Superior temporal gyrus (tissue), 1 donor: ENCODE data around the gene NUDT7.

Experiments
- DNase-seq: peaks from one replicate; pipeline ENCODE4 v3.0.0-alpha.2; 2016; ENCODE audit errors: extremely low spot score

Gene NUDT7

GRCh38 chr16:77722309-77723107, at the start of gene NUDT7:
Gene NUDT7, plus strand, starts transcription at chr16:77722514. Its CDS starts 69 bp downstream, at chr16:77722583.
- peak; percentile 89 for DNase-seq

GRCh38 chr16:77674888-77675287, 47.4 kb upstream of the NUDT7 start:
- DNase-seq: no peak

DNA sequence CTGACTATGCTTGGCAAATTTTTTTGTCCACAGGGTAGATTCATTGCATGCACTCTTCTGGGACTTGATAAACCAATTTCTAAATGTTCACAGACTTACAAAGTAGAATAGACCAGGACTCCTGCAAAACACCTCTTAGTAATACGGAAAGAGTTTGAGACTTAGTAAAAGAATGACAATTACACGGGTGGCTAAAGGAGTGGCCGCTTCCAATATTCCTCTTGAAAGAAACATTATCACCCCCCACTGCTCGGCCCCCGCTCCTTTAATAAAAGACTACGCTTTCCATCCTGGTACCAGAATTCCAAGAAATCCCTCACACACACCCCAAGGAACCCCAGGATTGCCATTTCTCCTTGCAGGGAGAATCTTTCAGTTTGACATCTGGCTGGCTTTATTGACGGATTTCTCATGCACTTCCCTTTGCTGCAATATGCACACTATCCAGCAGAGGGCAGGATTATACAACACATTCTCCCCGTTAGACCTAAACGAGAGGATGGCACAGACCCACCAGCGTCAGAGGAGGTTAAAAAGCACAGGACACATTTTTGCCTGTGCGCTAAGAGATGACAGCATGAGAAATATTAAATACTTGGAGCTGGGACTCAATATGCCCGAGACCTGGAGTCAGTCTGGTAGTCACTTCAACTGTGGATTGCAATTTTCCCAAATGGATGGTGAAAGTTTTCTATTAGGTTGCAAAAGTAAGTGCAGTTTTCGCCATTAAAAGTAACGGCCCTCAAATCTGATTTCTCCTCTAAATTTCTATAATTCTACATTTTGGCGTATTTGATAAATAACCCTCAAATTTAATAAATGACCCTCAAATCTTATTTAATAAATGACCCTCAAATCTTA, 46.6 kb upstream of the NUDT7 start:
- peak; percentile 92 for DNase-seq

- no peak for DNase-seq
Measured at GRCh38 chr16:77677129-77677528, 45.2 kb upstream of the NUDT7 start.

GRCh38 chr16:77679391-77679790, 42.9 kb upstream of the NUDT7 start:
- DNase-seq: no peak

- DNase-seq: no peak
Measured at GRCh38 chr16:77679901-77680300, 42.4 kb upstream of the NUDT7 start.

DNA sequence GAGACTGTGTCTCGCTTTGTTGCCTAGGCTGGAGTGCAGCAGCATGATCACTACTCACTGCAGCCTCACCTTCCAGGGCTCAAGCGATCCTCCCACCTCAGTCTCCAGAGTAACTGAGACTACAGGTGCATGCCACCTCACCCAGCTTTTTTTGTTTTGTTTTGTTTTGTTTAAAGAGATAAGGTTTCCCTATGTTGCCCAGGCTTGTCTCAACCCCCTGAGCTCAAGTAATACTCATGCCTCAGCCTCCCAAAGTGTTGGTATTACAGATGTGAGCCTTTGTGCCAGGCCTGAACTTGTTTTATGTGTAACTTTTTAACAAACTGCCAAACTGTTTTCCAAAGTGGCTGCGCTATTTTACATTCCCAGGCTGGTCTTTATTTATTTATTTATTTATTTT, 41.8 kb upstream of the NUDT7 start:
- DNase-seq: no peak

DNA sequence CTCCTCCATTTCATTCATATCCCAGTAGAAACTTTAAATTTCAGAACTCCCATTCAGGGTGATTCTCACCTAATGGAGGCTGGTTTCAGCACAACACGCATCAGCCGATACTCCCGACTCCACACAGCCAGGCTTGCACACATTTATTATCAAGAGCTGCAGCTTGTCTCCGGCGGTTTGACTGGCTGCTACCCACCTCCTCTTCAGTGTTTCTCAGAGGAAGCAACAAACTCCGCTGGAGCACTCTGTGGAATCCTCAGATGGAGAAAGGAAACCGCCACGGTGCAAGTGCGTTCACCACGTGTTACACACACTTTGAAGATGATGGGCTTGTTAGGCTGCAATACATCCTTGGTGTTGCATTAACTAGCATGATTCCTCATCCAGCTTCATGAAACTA, 39.7 kb upstream of the NUDT7 start:
- DNase-seq: no peak

DNA sequence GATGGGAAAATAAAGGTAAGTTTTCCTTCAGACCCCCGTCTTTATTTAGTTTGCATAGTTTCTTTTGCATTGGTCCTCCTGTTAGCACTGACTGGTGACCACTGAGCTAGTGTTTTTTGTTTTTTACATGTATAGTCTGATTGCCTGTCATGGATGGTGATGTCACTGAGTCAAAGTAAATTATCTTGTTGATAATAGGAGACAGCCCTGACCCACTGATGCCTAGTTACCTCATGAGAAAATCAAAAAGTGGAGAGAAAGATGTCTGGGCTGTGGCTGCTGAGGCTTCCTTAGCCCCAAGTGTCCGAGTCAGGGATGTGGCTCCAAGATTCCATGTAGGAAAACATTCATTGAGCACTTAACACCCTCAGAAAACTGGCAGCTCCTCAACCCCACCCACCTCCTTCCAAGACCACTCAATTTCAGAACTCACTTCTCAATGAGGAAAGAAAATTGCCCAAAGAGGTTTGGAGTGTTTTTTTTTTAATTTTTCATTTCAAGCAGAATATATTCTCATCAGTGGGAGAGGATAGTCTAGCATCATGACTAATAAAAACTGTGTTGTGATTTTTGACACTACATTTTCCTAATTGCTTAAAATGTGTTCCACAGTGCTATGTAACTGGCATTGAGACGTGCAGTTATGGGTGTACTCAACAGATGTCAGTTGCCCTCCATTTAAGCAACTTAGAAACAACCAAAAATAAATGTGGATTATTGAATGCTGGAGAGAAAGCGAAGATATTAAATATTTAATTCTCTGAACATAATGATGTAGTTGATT, 38.7 kb upstream of the NUDT7 start:
- peak; percentile 18 for DNase-seq

GRCh38 chr16:77684181-77684526, 38.2 kb upstream of the NUDT7 start:
- peak; percentile 43 for DNase-seq

GRCh38 chr16:77686385-77686784, 35.9 kb upstream of the NUDT7 start:
- DNase-seq: no peak

DNA sequence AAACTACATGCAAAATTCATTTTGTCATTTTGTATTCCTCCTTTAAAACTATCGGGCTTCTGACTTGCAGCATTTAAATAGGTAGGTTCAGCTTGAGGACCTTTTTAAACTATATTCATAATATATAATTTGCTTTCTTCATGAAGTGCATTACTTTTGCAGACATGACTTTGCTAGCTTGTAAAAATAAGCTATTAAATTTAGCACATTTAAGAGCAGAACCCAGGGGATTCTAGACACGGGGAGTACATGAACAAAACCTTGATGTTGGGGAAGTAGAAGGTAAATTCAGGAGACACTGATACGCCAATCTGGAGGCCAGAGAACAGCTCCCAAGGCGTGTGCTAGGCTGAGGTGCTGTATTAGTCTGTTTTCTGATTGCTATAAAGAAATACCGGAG, 32.3 kb upstream of the NUDT7 start:
- DNase-seq: no peak

DNA sequence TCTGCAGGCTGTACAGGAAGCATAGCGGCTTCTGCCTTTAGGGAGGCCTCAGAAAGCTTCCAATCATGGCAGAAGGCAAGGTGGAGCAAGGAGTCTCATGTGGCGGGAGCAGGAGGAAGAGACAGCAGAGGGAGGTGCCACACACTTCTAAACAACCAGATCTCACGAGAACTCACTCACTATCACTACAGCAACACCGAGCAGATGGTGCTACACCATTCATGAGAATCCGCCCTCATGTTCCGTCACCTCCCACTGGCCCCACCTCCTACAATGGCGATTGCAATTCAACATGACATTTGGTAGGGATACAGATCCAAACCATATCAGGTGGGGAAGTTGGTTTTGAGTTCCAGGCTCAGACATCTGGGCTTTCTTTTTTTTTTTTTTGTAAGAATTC, 31.9 kb upstream of the NUDT7 start:
- peak; percentile 33 for DNase-seq

DNA sequence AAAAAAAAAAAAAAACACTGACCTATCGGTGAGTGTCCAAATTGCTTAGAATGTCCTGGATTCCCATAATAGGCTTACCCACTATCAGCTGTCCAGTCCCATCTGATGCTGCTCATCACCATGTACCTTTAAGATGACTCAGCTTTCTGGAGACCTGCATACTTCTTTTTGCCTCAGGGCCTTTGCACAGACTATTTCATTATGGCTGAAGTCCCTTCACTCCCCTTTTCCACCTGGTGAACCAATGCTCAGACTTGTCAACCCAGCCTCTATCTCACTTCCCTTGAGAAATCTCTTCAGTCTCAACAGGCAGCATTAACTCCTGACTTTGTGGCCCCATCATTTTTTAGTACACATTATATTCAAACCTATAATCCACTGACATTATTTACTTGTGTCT, 29.7 kb upstream of the NUDT7 start:
- DNase-seq: no peak

- no peak for DNase-seq
Measured at GRCh38 chr16:77696149-77696548, 26.2 kb upstream of the NUDT7 start.

GRCh38 chr16:77700846-77701245, 21.5 kb upstream of the NUDT7 start:
- DNase-seq: no peak

GRCh38 chr16:77705351-77705750, 17.0 kb upstream of the NUDT7 start:
- no peak for DNase-seq

GRCh38 chr16:77711179-77711578, 11.1 kb upstream of the NUDT7 start:
- DNase-seq: no peak

DNA sequence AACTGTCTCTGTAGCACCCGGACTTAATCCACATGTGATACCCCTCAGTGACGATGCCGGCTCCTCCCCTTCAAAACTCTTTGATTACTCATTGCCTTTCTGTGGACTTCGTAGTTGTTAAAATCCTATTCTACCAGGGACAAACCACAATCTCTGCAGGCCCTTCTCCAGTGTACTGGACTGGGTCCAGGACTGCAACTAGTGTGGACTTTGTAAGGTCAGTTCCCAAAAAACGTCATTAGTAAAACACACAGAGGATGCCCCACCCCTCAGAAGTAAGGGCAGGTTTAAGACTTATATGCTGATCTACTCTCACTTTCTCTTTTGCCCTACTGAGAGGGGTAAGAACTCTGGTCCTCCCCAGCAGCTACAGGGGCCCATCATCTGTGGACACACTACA, 10.5 kb upstream of the NUDT7 start:
- no peak for DNase-seq

DNA sequence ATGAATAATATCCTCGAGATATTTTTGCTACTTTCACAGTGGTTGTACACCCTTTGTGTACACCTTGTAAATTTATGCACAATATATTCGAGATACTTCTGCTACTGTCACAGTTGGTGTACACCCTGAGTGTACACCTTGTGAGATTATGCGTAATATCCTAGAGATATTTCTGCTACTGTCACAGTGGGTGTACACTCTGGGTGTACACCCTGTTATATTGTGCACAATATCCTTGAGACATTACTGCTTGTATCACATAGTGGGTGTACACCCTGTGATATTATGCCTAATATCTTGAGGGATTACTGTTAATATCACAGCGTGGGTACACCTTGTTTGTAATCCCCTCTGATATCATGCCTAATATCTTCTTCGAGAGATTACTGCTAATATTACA, 7.2 kb upstream of the NUDT7 start:
- no peak for DNase-seq

- no peak for DNase-seq
Measured at GRCh38 chr16:77721752-77722308, 484 bp upstream of the NUDT7 start.

- DNase-seq: peak; percentile 68
Measured at GRCh38 chr16:77723108-77723514, 797 bp downstream of the NUDT7 start.
